ENCODE measurements around the gene WASL.
A peak's percentile ranks its signal among the peaks of the same experiment; 100 is the strongest.
"Not testable (repeated sequence)": the region's sequence is repeated elsewhere in the genome, so short reads cannot be mapped to it uniquely, and the experiment has no call there.

WASL gene

GRCh38 chr7:123735539-123735938 lies 13.3 kb downstream of the WASL start:
- TF ChIP-seq GATA1 (IDR thresholded peaks at IDR 0.05; ENCODE audit: low read depth, low read length) (no peak), POLR2A (IDR thresholded peaks at IDR 0.05; ENCODE audit: low read length) (no peak)

DNA sequence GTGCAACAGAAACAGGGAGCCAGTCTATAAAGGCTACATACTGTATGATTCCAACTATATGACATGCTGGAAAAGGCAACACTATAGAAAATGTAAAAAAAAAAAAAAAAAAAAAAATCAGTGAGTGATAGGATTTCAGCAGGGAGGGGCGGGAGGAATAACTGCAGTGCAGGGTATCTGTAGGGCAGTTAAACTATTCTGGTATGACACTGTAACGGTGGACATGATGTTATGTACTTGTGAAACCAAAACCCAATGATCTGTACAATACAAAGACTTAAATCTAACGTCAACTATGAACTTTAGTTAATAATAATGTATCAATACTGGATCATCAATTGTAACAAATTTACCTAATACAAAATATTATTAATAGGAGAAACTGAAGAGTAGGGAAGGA lies 14.3 kb downstream of the WASL start:
- DNase-seq = no peak
- TF ChIP-seq GATA1 (IDR thresholded peaks at IDR 0.05; ENCODE audit: low read depth, low read length) (no peak), POLR2A (IDR thresholded peaks at IDR 0.05; ENCODE audit: low read length) (no peak)

More at GRCh38 chr7:123735539-123735938, 13.3 kb downstream of the WASL start:
- no peak for DNase-seq

DNA sequence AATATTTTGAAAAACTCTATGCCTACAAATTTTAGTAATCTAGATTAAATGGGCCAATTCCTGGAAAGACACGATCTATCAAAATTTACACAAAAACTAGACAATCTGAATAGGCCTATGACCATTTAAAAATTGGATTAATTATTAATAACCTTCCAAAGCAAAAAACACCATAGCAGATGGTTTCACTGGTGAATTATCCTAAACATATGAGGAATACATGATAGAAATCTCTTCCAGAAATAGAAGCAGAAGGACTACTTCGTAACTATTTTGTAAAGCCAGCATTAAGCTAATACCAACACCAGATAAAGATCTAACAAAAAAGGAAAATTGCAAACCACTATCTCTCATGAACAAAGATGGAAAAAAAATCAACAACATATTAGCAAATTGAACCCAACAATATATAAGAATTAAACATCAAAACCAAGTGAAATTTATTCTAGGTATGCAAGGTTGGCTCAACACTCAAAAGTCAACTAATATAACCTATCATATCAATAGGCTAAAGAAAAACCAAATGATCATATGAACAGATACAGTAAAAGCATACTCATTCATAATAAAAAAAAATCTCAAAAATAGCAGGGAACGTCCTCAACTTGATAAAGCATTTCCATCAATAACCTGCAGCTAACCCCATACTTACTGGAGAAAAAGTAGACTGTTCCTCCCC lies 16.3 kb downstream of the WASL start:
- TF ChIP-seq POLR2A (IDR thresholded peaks at IDR 0.05; ENCODE audit: low read length) = no peak
- no peak for TF ChIP-seq GATA1 (IDR thresholded peaks at IDR 0.05; ENCODE audit: low read depth, low read length)
- no peak for DNase-seq

- no peak for DNase-seq
- no peak for TF ChIP-seq GATA1 (IDR thresholded peaks at IDR 0.05; ENCODE audit: low read depth, low read length)
- TF ChIP-seq POLR2A (IDR thresholded peaks at IDR 0.05; ENCODE audit: low read length) = no peak
Observed at GRCh38 chr7:123729218-123729578, 19.6 kb downstream of the WASL start.

- no peak for DNase-seq
- TF ChIP-seq GATA1 (IDR thresholded peaks at IDR 0.05; ENCODE audit: low read depth, low read length) (no peak), POLR2A (IDR thresholded peaks at IDR 0.05; ENCODE audit: low read length) (no peak)
Observed at GRCh38 chr7:123727071-123727837, 21.5 kb downstream of the WASL start.

GRCh38 chr7:123725586-123726171 lies 23.1 kb downstream of the WASL start:
- no peak for DNase-seq

DNA sequence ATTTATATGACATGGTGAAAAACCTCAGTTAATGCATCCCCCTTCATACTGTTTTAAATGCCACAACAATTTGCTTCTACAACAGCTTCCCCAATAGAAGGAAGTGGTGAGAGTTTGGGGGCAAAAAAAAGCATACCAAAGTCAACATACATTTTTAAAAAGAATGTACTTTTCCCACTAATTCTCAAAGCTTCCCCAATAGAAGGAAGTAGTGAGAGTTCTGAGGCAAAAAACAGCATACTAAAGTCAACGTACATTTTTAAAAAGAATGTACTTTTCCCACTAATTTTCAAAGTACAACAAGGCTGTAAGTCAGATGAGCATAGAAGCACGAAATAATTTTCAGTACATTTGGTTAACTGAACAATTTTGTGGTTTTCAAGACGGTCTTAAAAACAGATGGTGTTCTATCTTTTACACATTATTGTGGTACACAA lies 24.0 kb downstream of the WASL start:
- DNase-seq = no peak
- TF ChIP-seq GATA1 (IDR thresholded peaks at IDR 0.05; ENCODE audit: low read depth, low read length) (no peak), POLR2A (IDR thresholded peaks at IDR 0.05; ENCODE audit: low read length) (no peak)

More at GRCh38 chr7:123725586-123726171, 23.1 kb downstream of the WASL start:
- TF ChIP-seq POLR2A (IDR thresholded peaks at IDR 0.05; ENCODE audit: low read length) (no peak), GATA1 (IDR thresholded peaks at IDR 0.05; ENCODE audit: low read depth, low read length) (no peak)

DNA sequence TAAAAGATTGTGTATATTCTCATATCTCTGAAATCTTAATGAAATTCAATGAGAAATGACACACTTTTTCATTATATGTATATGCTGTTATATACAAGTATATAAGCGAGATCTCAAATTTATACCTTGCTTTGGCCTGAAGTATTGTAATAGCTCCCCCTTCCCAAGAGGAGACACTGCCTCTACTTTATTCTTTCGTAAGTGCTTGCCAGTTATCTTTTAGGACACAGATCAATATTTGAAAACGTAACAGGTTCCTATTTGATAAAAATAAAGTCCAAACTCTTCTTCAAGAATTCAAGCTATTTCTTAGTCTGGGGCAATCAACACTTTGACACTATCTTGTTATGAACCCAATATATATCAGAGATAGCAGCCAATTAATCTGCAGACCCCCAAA lies 24.9 kb downstream of the WASL start:
- TF ChIP-seq GATA1 (IDR thresholded peaks at IDR 0.05; ENCODE audit: low read depth, low read length) (no peak), POLR2A (IDR thresholded peaks at IDR 0.05; ENCODE audit: low read length) (no peak)
- no peak for DNase-seq

DNA sequence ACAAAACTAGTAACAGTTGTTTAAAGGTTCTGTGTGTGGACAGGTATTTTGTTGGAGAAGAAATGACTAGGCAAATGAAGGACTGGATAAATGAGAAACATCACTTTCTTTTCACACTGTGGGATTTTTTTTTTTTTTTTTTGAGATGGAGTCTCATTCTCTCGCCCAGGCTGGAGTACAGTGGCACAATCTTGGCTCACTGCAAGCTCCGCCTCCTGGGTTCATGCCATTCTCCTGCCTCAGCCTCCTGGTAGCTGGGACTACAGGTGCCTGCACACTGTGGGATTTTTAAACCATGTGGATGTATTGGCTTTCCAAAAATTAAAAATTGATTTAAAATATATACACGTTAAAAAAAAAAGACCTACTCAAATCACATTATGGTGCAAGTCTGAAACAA lies 28.3 kb downstream of the WASL start:
- not testable (repeated sequence) for DNase-seq

DNA sequence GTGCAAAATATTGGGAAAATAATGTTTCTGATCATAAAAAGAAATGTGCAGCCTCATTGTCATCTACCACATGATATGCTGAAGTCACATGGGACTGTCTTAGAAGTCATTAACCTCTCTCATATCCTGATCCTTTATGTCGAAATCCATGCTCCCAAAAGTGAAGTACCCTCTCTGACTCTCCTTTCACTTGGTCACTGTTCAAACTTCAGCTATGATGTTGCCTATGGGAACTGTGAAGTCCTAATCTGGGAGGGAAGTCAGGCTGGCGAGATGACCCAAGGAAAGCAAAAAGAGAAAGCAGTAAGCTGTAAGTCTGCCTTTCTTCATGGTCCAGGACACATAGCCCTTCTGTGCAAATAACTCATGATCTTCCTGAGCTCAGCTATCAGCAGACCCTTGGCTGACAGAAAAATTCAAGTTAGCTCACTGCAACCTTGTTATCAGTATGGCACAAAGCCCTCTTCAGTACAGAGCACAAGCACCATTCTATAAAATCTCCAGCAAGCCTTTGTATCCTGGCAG lies 29.5 kb downstream of the WASL start:
- peak; percentile 28 to 69 for DNase-seq
- TF ChIP-seq POLR2A (IDR thresholded peaks at IDR 0.05; ENCODE audit: low read length) (no peak), GATA1 (IDR thresholded peaks at IDR 0.05; ENCODE audit: low read depth, low read length) (no peak)

- DNase-seq = no peak
- no peak for TF ChIP-seq POLR2A (IDR thresholded peaks at IDR 0.05; ENCODE audit: low read length)
- TF ChIP-seq GATA1 (IDR thresholded peaks at IDR 0.05; ENCODE audit: low read depth, low read length) = no peak
Observed at GRCh38 chr7:123718773-123719172, 30.0 kb downstream of the WASL start.

DNA sequence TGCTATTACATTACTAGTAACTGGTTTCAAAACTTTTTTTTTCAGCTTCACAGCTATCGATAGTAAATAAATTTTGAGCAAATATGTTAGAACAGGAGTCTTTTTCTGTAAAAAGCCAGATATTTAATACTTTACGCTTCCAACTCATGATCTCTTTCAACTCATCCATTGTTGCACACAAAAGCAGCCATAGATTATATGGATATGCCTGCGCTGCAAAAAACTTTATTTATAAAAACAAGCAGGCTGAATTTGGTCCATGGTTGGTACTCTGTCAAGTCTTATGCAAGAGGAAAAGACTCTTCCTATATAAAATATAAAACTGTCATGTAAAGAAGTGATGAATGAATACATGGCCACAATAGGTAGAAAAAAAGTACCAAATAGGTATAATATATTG lies 31.1 kb downstream of the WASL start:
- no peak for DNase-seq
- TF ChIP-seq POLR2A (IDR thresholded peaks at IDR 0.05; ENCODE audit: low read length) (no peak), GATA1 (IDR thresholded peaks at IDR 0.05; ENCODE audit: low read depth, low read length) (no peak)

GRCh38 chr7:123716877-123717276 lies 31.9 kb downstream of the WASL start:
- no peak for DNase-seq
- TF ChIP-seq POLR2A (IDR thresholded peaks at IDR 0.05; ENCODE audit: low read length) (no peak), GATA1 (IDR thresholded peaks at IDR 0.05; ENCODE audit: low read depth, low read length) (no peak)

DNA sequence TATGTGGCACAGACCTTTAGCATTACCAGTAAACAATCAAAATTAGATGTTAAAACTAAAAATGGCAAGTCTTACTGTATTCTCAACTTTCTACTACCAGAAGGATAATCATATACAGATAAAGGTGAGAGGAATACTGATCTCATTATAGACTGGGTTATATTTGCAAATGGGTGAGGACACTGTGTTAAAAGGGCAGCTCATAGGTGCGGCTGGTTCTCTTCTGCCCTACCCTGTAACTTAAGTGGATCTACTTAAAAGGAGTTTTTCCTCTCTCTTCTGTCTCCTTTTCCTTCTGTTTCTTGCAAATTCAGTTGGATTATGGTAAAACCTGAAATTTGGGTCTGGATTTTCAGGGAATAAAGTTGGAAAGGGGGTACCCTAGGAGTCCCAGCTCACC lies 33.0 kb downstream of the WASL start:
- no peak for DNase-seq
- TF ChIP-seq GATA1 (IDR thresholded peaks at IDR 0.05; ENCODE audit: low read depth, low read length) = no peak
- no peak for TF ChIP-seq POLR2A (IDR thresholded peaks at IDR 0.05; ENCODE audit: low read length)

All from erythroblast (primary cell).